Hindlimb muscle (tissue), 1 donor: Measurements from ENCODE around the gene ZNF219. TPM values are rescaled to one million over a fixed set of nuclear protein-coding genes. Genes with fewer than 3 reads are reported as not detected.

Experiments
- DNase-seq: peaks from one replicate; pipeline ENCODE4 v3.0.0-alpha.2; 2013
- polyA plus RNA-seq: library from polyadenylated mRNA; unstranded; fragments of 120-200 nt; gene quantifications from one replicate; pipeline ENCODE4 v1.2.1, GENCODE V29; 2013; ENCODE audit not compliant: insufficient read length

ZNF219 gene
- polyA plus RNA-seq, 1 donor = 18.4 TPM

- no peak for DNase-seq
Measured at GRCh38 chr14:21084998-21085853, 13.2 kb downstream of the ZNF219 start.

- no peak for DNase-seq
Measured at GRCh38 chr14:21084396-21084795, 14.1 kb downstream of the ZNF219 start.

- DNase-seq = no peak
Measured at GRCh38 chr14:21083565-21084325, 14.7 kb downstream of the ZNF219 start.

GRCh38 chr14:21081521-21082142 lies 16.8 kb downstream of the ZNF219 start:
- no peak for DNase-seq

GRCh38 chr14:21078726-21079125 lies 19.7 kb downstream of the ZNF219 start:
- DNase-seq = no peak

GRCh38 chr14:21078287-21078686 lies 20.2 kb downstream of the ZNF219 start:
- no peak for DNase-seq

GRCh38 chr14:21077672-21078071 lies 20.8 kb downstream of the ZNF219 start:
- DNase-seq = no peak

GRCh38 chr14:21075719-21076437 lies 22.6 kb downstream of the ZNF219 start:
- no peak for DNase-seq

GRCh38 chr14:21074398-21075272 lies 23.8 kb downstream of the ZNF219 start:
- no peak for DNase-seq

- DNase-seq = no peak
Measured at GRCh38 chr14:21073921-21074320, 24.5 kb downstream of the ZNF219 start.

- DNase-seq = no peak
Measured at GRCh38 chr14:21072781-21073339, 25.6 kb downstream of the ZNF219 start.

GRCh38 chr14:21072031-21072473 lies 26.4 kb downstream of the ZNF219 start:
- DNase-seq = no peak

GRCh38 chr14:21071225-21072030 lies 27.0 kb downstream of the ZNF219 start:
- DNase-seq = peak; percentile 93

- peak; percentile 56 for DNase-seq
Measured at GRCh38 chr14:21070610-21071224, 27.7 kb downstream of the ZNF219 start.

GRCh38 chr14:21070083-21070609 lies 28.3 kb downstream of the ZNF219 start, which contains the start of gene ARHGEF40:
Gene ARHGEF40 (plus strand): TSS chr14:21070304. CDS start chr14:21070397, 93 bp downstream.
- peak; percentile 77 for DNase-seq

GRCh38 chr14:21069388-21070082 lies 28.9 kb downstream of the ZNF219 start:
- DNase-seq = peak; percentile 80

GRCh38 chr14:21068521-21069387 lies 29.7 kb downstream of the ZNF219 start:
- peak; percentile 69 for DNase-seq
